CD4-positive, alpha-beta T cell treated with Interleukin-4 for 1 hour (primary cell): ENCODE measurements around the gene NUBPL.
A peak's percentile ranks its signal among the peaks of the same experiment; 100 is the strongest.

Experiments used
- DNase-seq, 2 donors: peaks; one replicate each; pipeline ENCODE4 v3.0.0-alpha.2; 2020 to 2022

NUBPL gene

DNA sequence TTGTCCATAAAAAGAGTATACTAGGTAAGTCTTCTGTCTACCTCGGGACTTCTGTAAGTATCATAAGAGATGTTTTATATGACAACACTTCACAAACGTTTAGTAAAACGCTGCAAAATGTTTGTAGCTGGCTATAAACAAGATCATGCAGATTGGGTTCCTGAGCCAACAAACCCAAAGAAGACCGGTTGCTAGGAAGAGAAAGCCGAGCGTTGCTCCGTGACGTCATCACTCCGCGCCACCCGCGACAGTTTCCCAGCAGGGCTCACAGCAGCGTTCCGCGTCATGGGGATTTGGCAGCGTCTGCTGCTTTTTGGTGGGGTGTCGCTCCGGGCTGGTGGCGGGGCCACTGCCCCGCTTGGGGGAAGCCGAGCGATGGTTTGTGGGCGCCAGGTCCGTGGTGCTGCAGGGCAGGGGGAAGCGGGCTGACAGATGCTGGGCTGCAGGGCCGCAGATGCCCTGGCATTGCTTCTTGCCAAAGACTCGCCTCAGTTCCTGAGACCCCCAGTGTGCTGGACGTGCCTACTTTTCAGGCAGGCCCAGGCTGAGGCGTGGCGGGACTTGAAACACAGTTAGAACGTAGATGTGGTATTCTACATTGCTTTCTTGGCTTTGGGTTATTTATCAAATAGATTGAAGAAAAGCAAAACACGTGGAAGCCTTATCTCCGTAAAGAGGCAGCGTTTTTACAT, at the start of gene NUBPL:
TSS of gene NUBPL (plus strand) at position 250 of the 692 bp plus-strand sequence. CDS start at position 286, 36 bp downstream.
- DNase-seq = peak; percentile 97

GRCh38 chr14:31527087-31527486, 34.1 kb upstream of the NUBPL start:
- no peak for DNase-seq

GRCh38 chr14:31527546-31527945, 33.7 kb upstream of the NUBPL start:
- no peak for DNase-seq

- DNase-seq = no peak
Measured at GRCh38 chr14:31529053-31529452, 32.2 kb upstream of the NUBPL start.

DNA sequence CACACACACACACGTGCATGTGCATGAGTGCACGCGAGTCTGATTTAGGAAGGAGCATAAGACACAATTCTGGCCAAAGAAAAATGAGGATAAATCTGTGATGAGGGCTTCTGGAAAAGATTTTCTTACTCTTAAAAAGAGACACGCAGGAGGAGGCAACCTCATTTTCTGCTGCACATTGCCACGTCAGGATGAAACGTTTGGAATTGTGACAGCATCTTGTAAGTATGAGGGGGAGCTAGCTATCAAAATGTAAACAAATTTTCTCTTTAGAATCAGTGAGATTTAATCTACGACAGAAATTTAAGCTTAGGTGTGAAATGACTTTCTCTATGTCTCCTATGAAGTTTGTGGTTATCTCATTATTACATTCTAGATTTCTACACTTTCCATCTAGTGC, 31.1 kb upstream of the NUBPL start:
- DNase-seq = no peak

DNA sequence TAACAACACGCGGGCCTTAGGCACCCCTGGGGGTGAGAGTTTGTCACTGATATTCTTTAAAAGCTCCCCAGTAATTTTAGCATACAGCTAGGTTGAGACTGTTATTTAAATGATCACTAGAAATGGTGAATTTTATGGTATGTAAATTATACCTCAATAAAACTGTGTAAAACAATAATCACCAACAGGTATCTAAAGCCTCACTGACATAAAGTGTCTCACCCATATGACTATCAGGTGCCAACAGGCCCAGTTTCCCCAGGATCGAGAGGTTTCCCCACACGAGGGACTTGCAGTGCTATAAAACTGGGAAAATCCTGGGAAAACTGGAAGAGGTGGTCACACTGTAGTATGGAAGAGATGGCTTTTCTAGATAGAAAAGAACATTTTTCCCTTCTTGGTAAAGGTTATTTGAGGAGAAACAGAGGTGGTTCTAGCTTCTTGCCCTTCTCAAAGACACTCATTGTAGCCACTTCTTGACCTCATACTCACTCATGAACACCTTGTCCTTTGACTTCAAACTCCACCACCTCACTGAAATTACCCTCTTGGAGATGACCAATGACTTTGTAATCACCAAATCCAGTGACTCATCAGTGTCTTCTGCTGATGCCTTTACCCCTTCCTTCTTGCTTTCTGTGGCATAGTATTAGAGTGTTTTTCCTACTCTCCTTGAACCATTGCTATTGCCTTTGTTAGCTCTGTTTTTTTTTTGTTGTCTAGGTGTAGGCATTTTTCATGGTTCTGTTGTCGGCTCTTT, 24.8 kb upstream of the NUBPL start:
- DNase-seq = no peak

- DNase-seq = no peak
Measured at GRCh38 chr14:31541702-31542101, 19.5 kb upstream of the NUBPL start.

- no peak for DNase-seq
Measured at GRCh38 chr14:31543969-31544799, 17.0 kb upstream of the NUBPL start.

- DNase-seq = no peak
Measured at GRCh38 chr14:31544816-31545215, 16.4 kb upstream of the NUBPL start.

DNA sequence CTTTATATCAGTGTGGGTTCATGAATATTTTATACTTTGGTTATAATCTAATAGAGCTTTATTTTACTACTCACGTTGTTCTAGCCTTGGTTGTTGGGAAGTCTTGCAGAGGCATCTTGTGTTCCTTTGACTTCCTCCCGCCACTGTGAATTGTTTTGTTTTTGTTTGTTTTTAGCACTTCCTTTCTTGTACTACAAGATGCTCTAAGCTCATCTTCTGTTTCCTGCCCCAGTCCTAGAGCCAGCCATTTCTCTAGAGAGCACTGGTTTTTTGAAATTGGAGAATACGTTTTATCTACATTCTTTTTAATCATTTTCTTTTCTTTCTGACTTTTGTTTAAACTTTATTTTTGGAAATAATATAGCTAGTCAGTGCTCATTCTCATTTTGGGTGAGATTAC, 15.9 kb upstream of the NUBPL start:
- DNase-seq = no peak

DNA sequence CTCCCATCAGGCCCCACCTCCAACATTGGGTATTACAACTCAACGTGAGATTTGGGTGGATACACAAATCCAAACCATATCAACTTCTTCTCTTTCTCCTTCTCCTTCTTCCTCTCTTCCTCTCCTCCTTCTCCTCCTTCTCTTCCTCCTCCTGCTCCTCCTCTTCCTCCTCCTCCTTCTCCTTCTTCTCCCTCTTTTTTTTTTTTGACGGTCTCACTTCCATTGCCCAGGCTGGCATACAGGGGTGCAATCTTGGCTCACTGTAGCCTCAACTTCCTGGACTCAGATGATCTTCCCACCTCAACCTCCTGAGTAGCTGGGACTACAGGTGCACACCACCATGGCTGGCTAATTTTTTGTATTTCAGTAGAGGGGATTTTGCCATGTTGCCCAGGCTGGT, 11.4 kb upstream of the NUBPL start:
- no peak for DNase-seq

GRCh38 chr14:31550589-31550988, 10.6 kb upstream of the NUBPL start:
- DNase-seq = no peak

- DNase-seq = no peak
Measured at GRCh38 chr14:31556191-31556590, 5.0 kb upstream of the NUBPL start.

DNA sequence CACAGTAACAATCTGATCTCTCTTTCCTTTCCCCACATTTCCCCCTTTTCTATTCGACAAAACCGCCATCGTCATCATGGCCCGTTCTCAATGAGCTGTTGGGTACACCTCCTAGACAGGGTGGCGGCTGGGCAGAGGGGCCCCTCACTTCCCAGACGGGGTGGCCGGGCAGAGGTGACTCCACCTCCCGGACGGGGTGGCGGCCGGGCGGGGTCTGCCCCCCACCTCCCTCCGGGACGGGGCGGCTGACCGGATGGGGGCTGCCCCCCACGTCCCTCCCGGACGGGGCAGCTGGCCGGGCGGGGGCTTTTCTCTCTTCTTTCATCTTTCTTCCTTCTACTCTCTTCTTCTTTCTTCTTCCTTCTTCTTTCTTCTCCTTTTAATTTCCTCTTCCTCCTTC, 1.3 kb upstream of the NUBPL start:
- no peak for DNase-seq

GRCh38 chr14:31560759-31561154, 447 bp upstream of the NUBPL start:
- no peak for DNase-seq

GRCh38 chr14:31564194-31564593, 3.0 kb downstream of the NUBPL start:
- no peak for DNase-seq

DNA sequence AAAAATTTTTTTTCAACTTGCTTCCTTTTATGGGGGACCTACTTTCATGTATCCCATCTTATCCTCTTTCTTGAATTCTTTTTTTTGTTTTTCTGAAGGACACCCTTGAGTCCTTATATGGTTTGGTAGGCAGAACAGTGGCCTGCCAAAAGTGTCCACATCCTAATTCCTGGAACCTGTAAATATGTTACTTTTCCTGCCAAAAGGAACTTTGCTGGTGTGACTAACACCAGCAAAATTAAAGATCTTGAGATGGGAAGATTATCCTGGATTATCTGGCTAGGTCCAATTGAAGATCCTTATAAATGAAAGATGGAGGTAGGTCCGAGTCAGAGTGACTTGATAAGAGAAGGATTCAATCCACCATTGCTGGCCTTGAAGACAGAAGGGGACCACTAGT, 5.3 kb downstream of the NUBPL start:
- DNase-seq = no peak

DNA sequence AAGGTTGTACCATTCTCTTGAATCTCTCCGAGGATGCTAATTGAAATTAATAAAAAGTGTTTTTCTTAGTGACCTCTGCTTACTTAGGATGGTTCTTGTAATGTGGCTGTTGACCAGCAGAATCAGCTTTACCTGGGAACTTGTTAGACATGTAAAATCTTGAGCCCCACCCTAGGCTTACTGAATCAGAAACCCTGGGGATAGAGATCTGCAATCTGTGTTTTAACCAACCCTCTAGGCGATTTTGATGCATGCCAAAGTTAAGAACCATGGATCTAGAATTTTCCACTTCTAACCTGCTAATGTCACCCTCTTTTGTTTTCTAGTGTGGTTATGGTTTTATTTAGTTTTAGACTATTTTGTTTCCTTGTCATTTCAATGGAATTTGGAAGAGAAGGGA, 6.5 kb downstream of the NUBPL start:
- no peak for DNase-seq

DNA sequence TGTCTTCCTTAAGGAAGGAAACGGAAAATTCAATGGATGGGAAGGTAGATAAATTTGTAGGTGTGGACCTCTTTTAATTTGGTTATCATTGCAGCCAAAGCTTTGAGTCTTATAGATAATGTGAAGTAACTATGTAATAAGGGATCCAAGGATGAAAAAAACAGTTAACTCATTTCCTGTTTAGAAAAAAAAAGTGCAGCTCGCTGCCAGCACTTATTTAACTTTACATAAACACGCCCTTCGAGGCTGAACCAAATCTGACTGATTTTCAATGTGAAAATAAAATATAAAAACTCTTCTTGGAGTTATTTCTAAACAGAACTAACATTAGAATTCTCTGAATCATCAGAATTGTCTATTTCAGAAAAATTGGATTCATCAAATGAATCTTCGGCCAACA, 7.0 kb downstream of the NUBPL start:
- DNase-seq = no peak

DNA sequence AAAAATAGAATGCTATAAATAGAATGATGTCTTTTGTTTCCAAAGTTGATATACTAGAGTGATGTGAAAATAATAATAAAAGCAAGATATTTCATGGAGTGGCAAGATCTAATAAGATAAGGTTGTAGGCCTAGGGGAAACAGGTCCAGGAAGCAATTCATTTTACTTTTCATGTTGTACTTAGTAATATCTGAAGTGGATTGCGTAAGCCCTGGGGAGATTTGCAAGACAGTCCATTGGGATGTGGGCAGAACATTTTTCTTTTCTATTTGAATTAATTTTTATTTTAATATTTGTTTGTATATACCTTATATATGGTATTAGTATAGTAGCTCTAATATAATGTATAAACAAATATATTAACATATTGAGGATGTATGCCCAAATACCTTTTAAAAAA, 7.5 kb downstream of the NUBPL start:
- no peak for DNase-seq

- no peak for DNase-seq
Measured at GRCh38 chr14:31572955-31573354, 11.8 kb downstream of the NUBPL start.

GRCh38 chr14:31576949-31577348, 15.7 kb downstream of the NUBPL start:
- DNase-seq = no peak

DNA sequence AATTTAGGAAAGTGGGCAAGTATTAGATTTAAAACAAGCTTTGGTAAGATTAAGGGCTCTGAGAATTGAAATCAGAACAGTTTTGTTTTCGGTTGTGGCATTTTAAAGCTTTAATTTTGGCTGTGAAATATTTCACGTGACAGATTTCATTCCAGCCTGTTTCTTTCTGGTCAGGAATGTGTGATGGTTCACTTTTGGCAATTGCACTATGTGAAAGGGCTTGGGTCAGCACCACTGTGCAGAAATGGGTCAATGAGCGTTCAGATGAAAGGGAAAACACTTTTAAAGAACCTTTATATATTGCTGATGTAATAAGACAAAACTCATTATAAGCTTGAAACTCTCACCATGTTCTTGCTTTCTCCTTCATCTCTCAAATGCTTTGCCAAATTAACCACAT, 17.1 kb downstream of the NUBPL start:
- no peak for DNase-seq
